ENCODE data around the gene CHST12.

Gene CHST12

GRCh38 chr7:2443491-2443890 lies 40.1 kb downstream of the CHST12 start:
- TF ChIP-seq, protein P1, sequence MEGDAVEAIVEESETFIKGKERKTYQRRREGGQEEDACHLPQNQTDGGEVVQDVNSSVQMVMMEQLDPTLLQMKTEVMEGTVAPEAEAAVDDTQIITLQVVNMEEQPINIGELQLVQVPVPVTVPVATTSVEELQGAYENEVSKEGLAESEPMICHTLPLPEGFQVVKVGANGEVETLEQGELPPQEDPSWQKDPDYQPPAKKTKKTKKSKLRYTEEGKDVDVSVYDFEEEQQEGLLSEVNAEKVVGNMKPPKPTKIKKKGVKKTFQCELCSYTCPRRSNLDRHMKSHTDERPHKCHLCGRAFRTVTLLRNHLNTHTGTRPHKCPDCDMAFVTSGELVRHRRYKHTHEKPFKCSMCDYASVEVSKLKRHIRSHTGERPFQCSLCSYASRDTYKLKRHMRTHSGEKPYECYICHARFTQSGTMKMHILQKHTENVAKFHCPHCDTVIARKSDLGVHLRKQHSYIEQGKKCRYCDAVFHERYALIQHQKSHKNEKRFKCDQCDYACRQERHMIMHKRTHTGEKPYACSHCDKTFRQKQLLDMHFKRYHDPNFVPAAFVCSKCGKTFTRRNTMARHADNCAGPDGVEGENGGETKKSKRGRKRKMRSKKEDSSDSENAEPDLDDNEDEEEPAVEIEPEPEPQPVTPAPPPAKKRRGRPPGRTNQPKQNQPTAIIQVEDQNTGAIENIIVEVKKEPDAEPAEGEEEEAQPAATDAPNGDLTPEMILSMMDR (IDR thresholded peaks at IDR 0.05; ENCODE audit: unreplicated experiment in 3 of 3): no peak
- Mint-ChIP-seq H3K9me3 (no peaks in the 10 kb centered on the region), H3K4me1 (peaks cover 15% of the 10 kb centered on the region), H3K4me3 (no peak overlapping the region), H3K27ac (no peak overlapping the region), H3K36me3 (ENCODE audit: low read depth) (peaks cover 4% of the 10 kb centered on the region), H3K27me3 (ENCODE audit: low read depth) (no peaks in the 10 kb centered on the region)

DNA sequence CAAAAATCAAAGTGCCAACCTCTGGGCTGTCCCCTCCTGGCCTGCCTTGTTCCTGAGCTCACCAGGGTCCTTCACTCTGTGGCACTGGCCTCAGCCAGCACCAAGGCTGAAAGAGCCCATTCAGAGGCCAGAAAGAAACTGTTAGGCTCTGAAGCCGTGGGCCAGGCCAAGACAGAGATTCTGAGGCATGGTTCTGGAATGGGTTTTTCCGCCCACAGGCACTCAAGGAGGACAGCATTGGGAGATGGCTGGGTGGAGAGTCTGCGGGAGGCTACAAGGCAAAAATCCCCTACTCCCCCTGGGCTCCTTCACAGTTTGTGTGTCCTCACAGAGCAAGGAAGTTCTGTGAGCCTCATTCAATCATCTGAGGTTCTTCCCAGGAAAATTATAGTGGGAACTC lies 41.1 kb downstream of the CHST12 start:
- no peaks in the 10 kb centered on the region for H3K27me3 Mint-ChIP-seq (ENCODE audit: low read depth)
- H3K4me3 Mint-ChIP-seq: no peak overlapping the region
- H3K4me1 Mint-ChIP-seq: peaks cover 12% of the 10 kb centered on the region
- TF ChIP-seq, protein P1 (IDR thresholded peaks at IDR 0.05; ENCODE audit: unreplicated experiment in 3 of 3): no peak
- peaks cover 4% of the 10 kb centered on the region for H3K36me3 Mint-ChIP-seq (ENCODE audit: low read depth)
- H3K9me3 Mint-ChIP-seq: no peaks in the 10 kb centered on the region
- no peak overlapping the region for H3K27ac Mint-ChIP-seq

DNA sequence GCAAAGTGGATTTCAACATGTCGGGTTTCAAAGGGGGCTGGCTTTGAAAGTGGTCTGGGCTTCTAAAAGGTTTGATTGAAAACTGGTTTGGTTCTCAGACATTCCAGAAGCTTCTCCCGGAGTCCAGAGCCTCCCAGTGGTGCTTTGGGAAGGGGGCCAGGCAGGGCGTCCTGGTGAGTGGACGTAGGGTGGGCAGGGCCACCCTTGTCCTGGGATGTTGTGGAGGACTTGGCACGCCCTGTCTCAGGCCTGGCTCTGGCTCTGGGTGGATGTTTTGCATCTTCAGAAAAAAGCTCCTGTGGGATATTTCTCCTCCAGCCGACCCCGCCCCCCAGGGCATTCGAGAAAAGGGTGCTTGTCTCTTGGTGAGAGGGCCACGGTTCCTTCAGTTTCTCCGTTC lies 41.6 kb downstream of the CHST12 start:
- H3K9me3 Mint-ChIP-seq: no peaks in the 10 kb centered on the region
- H3K4me3 Mint-ChIP-seq: no peak overlapping the region
- H3K27me3 Mint-ChIP-seq (ENCODE audit: low read depth): peaks cover 3% of the 10 kb centered on the region
- peaks cover 9% of the 10 kb centered on the region for H3K4me1 Mint-ChIP-seq
- peaks cover 4% of the 10 kb centered on the region for H3K36me3 Mint-ChIP-seq (ENCODE audit: low read depth)
- TF ChIP-seq, protein P1 (IDR thresholded peaks at IDR 0.05; ENCODE audit: unreplicated experiment in 3 of 3): no peak
- H3K27ac Mint-ChIP-seq: no peak overlapping the region

DNA sequence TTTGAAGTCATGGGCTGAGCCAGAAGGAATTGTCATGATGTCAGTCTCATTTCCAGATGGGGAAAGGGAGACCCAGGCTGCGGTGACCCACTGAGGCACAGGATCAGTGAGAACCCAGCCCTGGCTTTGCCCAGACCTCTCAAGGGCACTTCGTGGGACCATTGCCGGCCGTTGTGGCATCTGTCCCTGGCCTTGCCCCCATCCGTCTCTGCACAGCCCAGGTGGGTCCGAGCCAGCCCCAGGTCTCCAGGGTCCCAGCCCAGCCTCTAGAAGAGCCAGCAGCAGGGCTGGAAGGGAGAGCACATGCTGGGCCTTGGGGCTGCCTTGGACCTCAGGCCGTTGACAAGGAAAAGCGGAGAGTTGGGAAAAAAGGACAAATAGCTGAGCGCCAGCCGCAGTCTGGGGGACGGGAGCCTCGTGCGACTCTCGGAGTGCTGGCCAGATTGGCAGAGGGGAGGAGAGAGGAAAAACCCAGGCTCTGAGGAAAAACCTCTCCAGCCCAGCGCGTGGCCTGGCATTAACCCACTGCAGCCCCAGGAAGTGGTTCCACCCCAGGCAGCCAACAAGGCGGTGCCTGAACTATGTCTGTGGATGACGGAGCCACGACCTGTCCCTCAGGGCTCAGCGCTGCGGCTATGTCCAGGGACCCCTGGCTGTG lies 42.6 kb downstream of the CHST12 start:
- H3K9me3 Mint-ChIP-seq: no peaks in the 10 kb centered on the region
- H3K36me3 Mint-ChIP-seq (ENCODE audit: low read depth): peaks cover 4% of the 10 kb centered on the region
- H3K4me1 Mint-ChIP-seq: peaks cover under 1% of the 10 kb centered on the region
- H3K4me3 Mint-ChIP-seq: no peak overlapping the region
- TF ChIP-seq, protein P1 (IDR thresholded peaks at IDR 0.05; ENCODE audit: unreplicated experiment in 3 of 3): no peak
- H3K27me3 Mint-ChIP-seq (ENCODE audit: low read depth): peaks cover 3% of the 10 kb centered on the region
- H3K27ac Mint-ChIP-seq: no peak overlapping the region

- Mint-ChIP-seq H3K36me3 (ENCODE audit: low read depth) (peaks cover 4% of the 10 kb centered on the region), H3K27ac (no peak overlapping the region), H3K4me1 (no peaks in the 10 kb centered on the region), H3K9me3 (no peaks in the 10 kb centered on the region), H3K4me3 (no peak overlapping the region), H3K27me3 (ENCODE audit: low read depth) (peaks cover 3% of the 10 kb centered on the region)
- TF ChIP-seq, protein P1 (IDR thresholded peaks at IDR 0.05; ENCODE audit: unreplicated experiment in 3 of 3): no peak
Measured at GRCh38 chr7:2446676-2447075, 43.3 kb downstream of the CHST12 start.

Measured in nephron (organoid).